Left ventricle myocardium inferior (tissue), 1 donor: Measurements from ENCODE around the gene CIAO3. TPM values are rescaled to one million over a fixed set of nuclear protein-coding genes. Genes with fewer than 3 reads are reported as not detected.

Experiments used
- DNase-seq: peaks from one replicate; pipeline ENCODE4 v3.0.0-alpha.2; 2020
- H3K27ac ChIP-seq: fragments of 200-600 bp; replicated peaks from 2 replicates; pipeline ENCODE4 v1.8.0; 2021
- H3K27me3 ChIP-seq: fragments of 200-600 bp; 2 replicates; pipeline ENCODE4 v1.8.0; 2021; ENCODE audit warnings: low read depth
- H3K36me3 ChIP-seq: fragments of 200-600 bp; 2 replicates; pipeline ENCODE4 v1.8.0; 2021
- H3K4me1 ChIP-seq: fragments of 200-600 bp; 2 replicates; pipeline ENCODE4 v1.8.0; 2021
- H3K4me3 ChIP-seq: fragments of 200-600 bp; 2 replicates; pipeline ENCODE4 v1.8.0; 2021; ENCODE audit warnings: mild to moderate bottlenecking, moderate library complexity
- H3K9me3 ChIP-seq: fragments of 200-600 bp; replicated peaks from 2 replicates; pipeline ENCODE4 v1.8.0; 2021
- CTCF ChIP-seq: fragments of 200-600 bp; IDR thresholded peaks from 2 replicates; pipeline ENCODE4 v1.8.0; 2021; ENCODE audit warnings: antibody characterized with exemption, mild to moderate bottlenecking, borderline replicate concordance
- intact Hi-C: fragments of 100-400 bp; cut with micrococcal nuclease; formaldehyde crosslinking; loops from one replicate; pipeline ENCODE4 v1.11.0; 2022
- total RNA-seq: library from RNA; stranded (reverse); fragmentation: NEBNext Ultra II Directional; extraction: Animal tissue kit (Norgen Biotek cat#: 25700); gene quantifications from one replicate; pipeline ENCODE4 v1.2.1, GENCODE V29; 2021
- donor health status: DM: no; HTN: yes; CAD: no; lungs with severe emphysema.

Gene CIAO3
- total RNA-seq, 1 donor from 2014 or later: 30.3 TPM

- Histone ChIP-seq H3K27ac (peak overlapping the region; percentile 84), H3K9me3 (no peaks in the 10 kb centered on the region), H3K27me3 (peaks cover 30% of the 10 kb centered on the region), H3K36me3 (peaks cover 40% of the 10 kb centered on the region), H3K4me3 (peak overlapping the region; percentile 100), H3K4me1 (peaks cover 21% of the 10 kb centered on the region)
- no peak for DNase-seq
- TF ChIP-seq CTCF: no peak
- intact Hi-C loops: no loop called here
Observed at GRCh38 chr16:739560-740458, 988 bp downstream of the CIAO3 start.

GRCh38 chr16:736936-737481 is 3.8 kb downstream of the CIAO3 start:
- no peak overlapping the region for H3K27ac ChIP-seq
- H3K27me3 ChIP-seq: peaks cover 3% of the 10 kb centered on the region
- DNase-seq: no peak
- no peaks in the 10 kb centered on the region for H3K9me3 ChIP-seq
- H3K4me3 ChIP-seq: no peak overlapping the region
- TF ChIP-seq CTCF: no peak
- H3K36me3 ChIP-seq: peaks cover 68% of the 10 kb centered on the region
- intact Hi-C loops: no loop called here
- H3K4me1 ChIP-seq: peaks cover 21% of the 10 kb centered on the region

GRCh38 chr16:735982-736453 is 4.8 kb downstream of the CIAO3 start:
- no peak for DNase-seq
- no peaks in the 10 kb centered on the region for H3K27me3 ChIP-seq
- no peak for TF ChIP-seq CTCF
- intact Hi-C loops: no loop called here
- no peak overlapping the region for H3K27ac ChIP-seq
- peaks cover 72% of the 10 kb centered on the region for H3K36me3 ChIP-seq
- H3K9me3 ChIP-seq: no peaks in the 10 kb centered on the region
- peaks cover 17% of the 10 kb centered on the region for H3K4me1 ChIP-seq
- no peak overlapping the region for H3K4me3 ChIP-seq

GRCh38 chr16:734981-735881 is 5.6 kb downstream of the CIAO3 start:
- no peak overlapping the region for H3K27ac ChIP-seq
- DNase-seq: no peak
- no peaks in the 10 kb centered on the region for H3K27me3 ChIP-seq
- H3K4me3 ChIP-seq: no peak overlapping the region
- H3K4me1 ChIP-seq: peaks cover 10% of the 10 kb centered on the region
- H3K36me3 ChIP-seq: peaks cover 76% of the 10 kb centered on the region
- H3K9me3 ChIP-seq: no peaks in the 10 kb centered on the region
- TF ChIP-seq CTCF: no peak
- intact Hi-C loops: no loop called here
